ENCODE data around the gene MTMR6.

DNA sequence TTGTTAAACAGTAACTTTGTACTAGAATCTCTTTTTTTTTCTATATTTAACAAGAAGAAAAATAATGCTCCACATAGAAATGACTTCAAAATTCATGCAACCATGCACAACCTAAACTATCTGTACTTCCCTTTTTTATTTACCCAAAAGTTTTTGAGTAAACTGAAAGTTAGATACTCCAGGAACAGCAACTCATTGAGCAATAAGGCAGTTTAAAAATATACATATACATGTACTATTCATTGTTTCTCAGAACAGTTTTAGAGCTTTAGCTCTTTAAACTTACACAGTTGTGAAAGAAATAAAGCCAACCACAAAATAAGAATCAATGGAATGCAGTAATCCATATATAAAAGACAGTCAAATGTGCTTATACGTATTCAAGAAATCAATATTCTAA, 39.2 kb downstream of the MTMR6 start:
- TF ChIP-seq, protein P1, sequence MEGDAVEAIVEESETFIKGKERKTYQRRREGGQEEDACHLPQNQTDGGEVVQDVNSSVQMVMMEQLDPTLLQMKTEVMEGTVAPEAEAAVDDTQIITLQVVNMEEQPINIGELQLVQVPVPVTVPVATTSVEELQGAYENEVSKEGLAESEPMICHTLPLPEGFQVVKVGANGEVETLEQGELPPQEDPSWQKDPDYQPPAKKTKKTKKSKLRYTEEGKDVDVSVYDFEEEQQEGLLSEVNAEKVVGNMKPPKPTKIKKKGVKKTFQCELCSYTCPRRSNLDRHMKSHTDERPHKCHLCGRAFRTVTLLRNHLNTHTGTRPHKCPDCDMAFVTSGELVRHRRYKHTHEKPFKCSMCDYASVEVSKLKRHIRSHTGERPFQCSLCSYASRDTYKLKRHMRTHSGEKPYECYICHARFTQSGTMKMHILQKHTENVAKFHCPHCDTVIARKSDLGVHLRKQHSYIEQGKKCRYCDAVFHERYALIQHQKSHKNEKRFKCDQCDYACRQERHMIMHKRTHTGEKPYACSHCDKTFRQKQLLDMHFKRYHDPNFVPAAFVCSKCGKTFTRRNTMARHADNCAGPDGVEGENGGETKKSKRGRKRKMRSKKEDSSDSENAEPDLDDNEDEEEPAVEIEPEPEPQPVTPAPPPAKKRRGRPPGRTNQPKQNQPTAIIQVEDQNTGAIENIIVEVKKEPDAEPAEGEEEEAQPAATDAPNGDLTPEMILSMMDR (optimal IDR thresholded peaks at IDR 0.05 in 1 of 3, IDR thresholded peaks at IDR 0.05 in 1 of 3, conservative IDR thresholded peaks at IDR 0.05 in 1 of 3; ENCODE audit: extremely low read depth in 1 of 3, insufficient read depth in 2 of 3, low read length in 3 of 3): no peak
- TF ChIP-seq EZH2 (IDR thresholded peaks at IDR 0.05; ENCODE audit: low read length): no peak
